Transverse colon (tissue), 4 donors: Measurements from ENCODE around the gene KRCC1. TPM values are rescaled to one million over a fixed set of nuclear protein-coding genes. Genes with fewer than 3 reads are reported as not detected.

Source experiments
- DNase-seq: peaks from one replicate; pipeline ENCODE4 v3.0.0-alpha.2; 2019
- H3K27ac ChIP-seq, 4 donors: fragments of 200-600 bp; sonication (generic); 2 replicates each; pipeline ENCODE4 v1.5.1; 2016 to 2018; ENCODE audit warnings: inconsistent platforms in 4 of 4
- H3K27me3 ChIP-seq: fragments of 200-600 bp; sonication (generic); 2 replicates; pipeline ENCODE4 v1.5.1; 2017; ENCODE audit warnings: inconsistent platforms
- H3K36me3 ChIP-seq, 4 donors: fragments of 200-600 bp; sonication (generic); 2 replicates each; pipeline ENCODE4 v1.5.1; 2017 to 2019; ENCODE audit warnings: inconsistent platforms in 4 of 4
- H3K4me1 ChIP-seq, 4 donors: fragments of 200-600 bp; sonication (generic); 2 replicates each; pipeline ENCODE4 v1.5.1; 2017 to 2020; ENCODE audit warnings: inconsistent platforms in 4 of 4
- H3K4me3 ChIP-seq, 4 donors: fragments of 200-600 bp; sonication (generic); 1 replicate in 1 of 4; 2 replicates in 3 of 4; pipeline versions ENCODE4 v1.5.1 to v1.6.1; 2017 to 2019; ENCODE audit warnings: inconsistent platforms in 4 of 4
- H3K9me3 ChIP-seq, 2 donors: fragments of 200-600 bp; sonication (generic); 2 replicates each; pipeline ENCODE4 v1.5.1; 2017 to 2019; ENCODE audit warnings: inconsistent platforms in 2 of 2
- EP300 ChIP-seq: sonication (generic); formaldehyde crosslinking; IDR thresholded peaks from one replicate; pipeline ENCODE4 v1.6.1; 2017; ENCODE audit warnings: antibody characterized with exemption, low read depth
- POLR2A ChIP-seq: fragments of 450-650 bp; IDR thresholded peaks from one replicate; pipeline ENCODE4 v1.6.1; 2016; ENCODE audit warnings: antibody characterized with exemption, mild to moderate bottlenecking, moderate library complexity
- POLR2AphosphoS5 ChIP-seq, 3 donors: sonication (generic); formaldehyde crosslinking; IDR thresholded peaks; one replicate each; pipeline ENCODE4 v1.6.1; 2016; ENCODE audit warnings: antibody characterized with exemption in 3 of 3
- WGBS, 2 donors: methylation state at CpG; one replicate each; pipeline ENCODE4 v1.1.5; 2018; ENCODE audit warnings: low coverage in 1 of 2; 5-methylcytosine and 5-hydroxymethylcytosine counted together
- in situ Hi-C, 4 donors: fragments of 200-750 bp; cut with MboI; loops; one replicate each; pipeline versions ENCODE4 v1.15.0 to v1.15.1; 2017; ENCODE audit warnings: low sequenced_read_pairs in 3 of 4, low pct_ligation_motif_present in 1 of 4, low pct_unique_long_range_greater_than_20kb in 1 of 4
- intact Hi-C: fragments of 100-400 bp; cut with DNase I; formaldehyde crosslinking; loops from one replicate; pipeline ENCODE4 v1.15.1; 2023; ENCODE audit warnings: low total_unique reads
- total RNA-seq, 4 donors: library from RNA; depleted of rRNA; stranded (reverse); fragments of >200 nt; gene quantifications; one replicate each; pipeline ENCODE4 v1.1.0, GENCODE V29; 2016
- TF ChIP-seq, protein P1 (sequence below), 5 experiments: fragments of 200-600 bp in 3 of 5; fragments of 450-650 bp in 2 of 5; sonication (generic) in 3 of 5; IDR thresholded peaks; 1 replicate in 2 of 5; 2 replicates in 3 of 5; pipeline ENCODE4 v1.5.1; 2016 to 2017; ENCODE audit warnings: antibody characterized with exemption in 5 of 5, inconsistent platforms in 3 of 5, mild to moderate bottlenecking in 2 of 5, moderate library complexity in 1 of 5

Gene KRCC1
- total RNA-seq, 4 donors from 2014 or later: 12.3 to 40.6 (median 27.6) TPM

DNA sequence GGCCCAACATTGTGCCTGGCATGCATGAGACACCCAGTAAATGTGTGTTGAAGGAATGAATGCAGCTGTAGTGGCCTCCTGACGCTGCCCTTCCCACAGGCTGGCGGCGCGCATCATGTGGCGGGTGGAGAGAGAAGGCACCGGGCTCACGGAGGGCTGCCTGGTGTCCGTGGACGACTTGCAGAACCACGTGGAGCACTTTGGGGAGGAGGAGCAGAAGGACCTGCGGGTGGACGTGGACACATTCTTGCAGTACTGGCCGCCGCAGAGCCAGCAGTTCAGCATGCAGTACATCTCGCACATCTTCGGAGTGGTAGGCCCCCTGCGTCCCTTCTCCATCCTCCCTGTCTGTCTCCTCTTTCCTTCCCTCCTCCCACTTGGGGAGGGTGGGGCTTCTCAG is 32.2 kb upstream of the KRCC1 start:
- WGBS, 2 donors: 85 to 100% methylated on average over 1 to 17 of the region's 17 CpGs
- intact Hi-C loops: no loop called here
- TF ChIP-seq EP300: no peak
- TF ChIP-seq, protein P1, sequence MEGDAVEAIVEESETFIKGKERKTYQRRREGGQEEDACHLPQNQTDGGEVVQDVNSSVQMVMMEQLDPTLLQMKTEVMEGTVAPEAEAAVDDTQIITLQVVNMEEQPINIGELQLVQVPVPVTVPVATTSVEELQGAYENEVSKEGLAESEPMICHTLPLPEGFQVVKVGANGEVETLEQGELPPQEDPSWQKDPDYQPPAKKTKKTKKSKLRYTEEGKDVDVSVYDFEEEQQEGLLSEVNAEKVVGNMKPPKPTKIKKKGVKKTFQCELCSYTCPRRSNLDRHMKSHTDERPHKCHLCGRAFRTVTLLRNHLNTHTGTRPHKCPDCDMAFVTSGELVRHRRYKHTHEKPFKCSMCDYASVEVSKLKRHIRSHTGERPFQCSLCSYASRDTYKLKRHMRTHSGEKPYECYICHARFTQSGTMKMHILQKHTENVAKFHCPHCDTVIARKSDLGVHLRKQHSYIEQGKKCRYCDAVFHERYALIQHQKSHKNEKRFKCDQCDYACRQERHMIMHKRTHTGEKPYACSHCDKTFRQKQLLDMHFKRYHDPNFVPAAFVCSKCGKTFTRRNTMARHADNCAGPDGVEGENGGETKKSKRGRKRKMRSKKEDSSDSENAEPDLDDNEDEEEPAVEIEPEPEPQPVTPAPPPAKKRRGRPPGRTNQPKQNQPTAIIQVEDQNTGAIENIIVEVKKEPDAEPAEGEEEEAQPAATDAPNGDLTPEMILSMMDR (IDR thresholded peaks at IDR 0.05): no peak
- TF ChIP-seq POLR2A: no peak
- TF ChIP-seq POLR2AphosphoS5 (IDR thresholded peaks at IDR 0.05): no peak

GRCh38 chr2:88087073-88087472 is 31.5 kb upstream of the KRCC1 start:
- Histone ChIP-seq H3K4me3 (no peak overlapping the region), H3K27me3 (no peaks in the 10 kb centered on the region), H3K36me3 (no peaks in the 10 kb centered on the region), H3K9me3 (no peaks in the 10 kb centered on the region), H3K4me1 (peaks cover 0 to 3% (median 0%) of the 10 kb centered on the region in 4 donors), H3K27ac (no peak overlapping the region)
- no peak for DNase-seq
- WGBS, 2 donors: 88% methylated on average over 2 of the region's 2 CpGs; no CpG with 5 or more reads in 1 of the 2 donors
- TF ChIP-seq, protein P1 (IDR thresholded peaks at IDR 0.05): no peak
- TF ChIP-seq EP300 (no peak), POLR2A (no peak), POLR2AphosphoS5 (IDR thresholded peaks at IDR 0.05) (no peak)
- in situ Hi-C loops (no loop called here), intact Hi-C loops (no loop called here)

More for the DNA sequence above, 32.2 kb upstream of the KRCC1 start:
- Histone ChIP-seq H3K9me3 (no peaks in the 10 kb centered on the region), H3K4me3 (no peak overlapping the region), H3K36me3 (no peaks in the 10 kb centered on the region), H3K27me3 (no peaks in the 10 kb centered on the region), H3K4me1 (no peaks in the 10 kb centered on the region), H3K27ac (no peak overlapping the region)
- in situ Hi-C loops: no loop called here
- no peak for DNase-seq

DNA sequence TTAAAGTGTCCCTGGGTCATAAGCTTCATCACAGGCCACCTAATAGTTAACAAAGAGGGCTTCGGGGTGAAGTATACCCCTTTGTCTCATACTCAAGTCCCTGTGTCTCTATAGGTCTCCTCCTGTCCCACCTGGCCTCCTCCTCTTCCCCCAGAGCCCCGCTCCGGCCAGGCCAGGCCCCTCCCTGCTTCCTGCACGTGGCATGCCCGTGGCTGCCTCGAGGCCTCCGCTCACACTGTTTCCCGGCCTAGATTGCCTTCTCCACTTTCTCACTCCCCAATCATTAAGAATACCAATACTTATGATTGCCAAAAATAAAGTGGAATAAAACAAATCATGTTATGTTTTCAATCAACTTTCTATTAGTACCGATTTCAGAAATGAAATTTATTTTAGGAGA is 30.8 kb upstream of the KRCC1 start:
- Histone ChIP-seq H3K27ac (no peak overlapping the region), H3K4me1 (peaks cover 0 to 3% (median 0%) of the 10 kb centered on the region in 4 donors), H3K36me3 (no peaks in the 10 kb centered on the region), H3K27me3 (no peaks in the 10 kb centered on the region), H3K4me3 (no peak overlapping the region), H3K9me3 (no peaks in the 10 kb centered on the region)
- DNase-seq: no peak
- no peak for TF ChIP-seq EP300
- TF ChIP-seq, protein P1 (IDR thresholded peaks at IDR 0.05): no peak
- no peak for TF ChIP-seq POLR2A
- TF ChIP-seq POLR2AphosphoS5 (IDR thresholded peaks at IDR 0.05): no peak
- WGBS, 2 donors: 77 to 86% methylated on average over 2 to 9 of the region's 9 CpGs
- in situ Hi-C loops (no loop called here), intact Hi-C loops (no loop called here)

DNA sequence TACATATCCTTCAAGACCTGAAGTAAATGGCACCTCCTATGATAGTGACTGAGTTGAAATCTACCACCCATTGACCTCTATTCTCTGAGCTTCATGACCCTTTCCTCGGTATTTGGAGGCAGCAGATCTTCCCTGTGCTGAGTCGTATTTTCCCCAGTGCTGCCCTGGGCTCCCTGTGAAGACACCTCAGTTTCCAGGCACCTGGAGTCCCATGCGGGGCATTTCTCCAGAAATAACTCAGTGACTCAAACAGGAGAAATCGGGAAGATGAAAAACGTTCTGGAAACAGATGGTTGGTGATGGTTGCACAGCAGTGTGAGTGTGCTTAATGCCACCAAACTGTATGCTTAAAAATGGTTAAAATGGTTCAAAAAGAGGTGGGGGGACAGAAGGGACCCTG is 30.0 kb upstream of the KRCC1 start:
- no peaks in the 10 kb centered on the region for H3K9me3 ChIP-seq
- H3K27ac ChIP-seq: no peak overlapping the region
- no peak for TF ChIP-seq POLR2AphosphoS5 (IDR thresholded peaks at IDR 0.05)
- TF ChIP-seq, protein P1 (IDR thresholded peaks at IDR 0.05): no peak
- TF ChIP-seq POLR2A: no peak
- no peak for TF ChIP-seq EP300
- H3K4me1 ChIP-seq: peaks cover 0 to 3% (median 0%) of the 10 kb centered on the region in 4 donors
- intact Hi-C loops: no loop called here
- H3K27me3 ChIP-seq: no peaks in the 10 kb centered on the region
- 83 to 86% methylated on average over 2 to 5 of the region's 5 CpGs for WGBS, 2 donors
- no peak for DNase-seq
- no peak overlapping the region for H3K4me3 ChIP-seq
- H3K36me3 ChIP-seq: no peaks in the 10 kb centered on the region
- in situ Hi-C loops: no loop called here
